Trophoblast cell (in vitro differentiated cells and primary cell): ENCODE results near the gene NR4A3.
A peak's percentile ranks its signal among the peaks of the same experiment; 100 is the strongest.
"Not testable (repeated sequence)": the region's sequence is repeated elsewhere in the genome, so short reads cannot be mapped to it uniquely, and the experiment has no call there.

ENCODE experiments used
- DNase-seq, 2 donors: peaks; one replicate each; pipeline ENCODE4 v3.0.0-alpha.2; 2016
- H2AFZ ChIP-seq: 2 replicates; pipeline ENCODE4 v1.6.1; 2013; ENCODE audit warnings: low read length, moderate library complexity, mild to moderate bottlenecking; ENCODE audit not compliant: insufficient read depth, poor library complexity
- H2AK5ac ChIP-seq: 2 replicates; pipeline ENCODE4 v1.6.1; 2013; ENCODE audit warnings: mild to moderate bottlenecking, low read length
- H2BK120ac ChIP-seq: 2 replicates; pipeline ENCODE4 v1.6.1; 2013; ENCODE audit warnings: low read length, mild to moderate bottlenecking, moderate library complexity; ENCODE audit not compliant: insufficient read depth, poor library complexity
- H2BK12ac ChIP-seq: 2 replicates; pipeline ENCODE4 v1.6.1; 2013; ENCODE audit warnings: mild to moderate bottlenecking, low read length, moderate library complexity
- H2BK5ac ChIP-seq: 2 replicates; pipeline ENCODE4 v1.6.1; 2013; ENCODE audit warnings: low read length, low read depth, moderate library complexity, mild to moderate bottlenecking; ENCODE audit not compliant: poor library complexity
- H3K14ac ChIP-seq: 2 replicates; pipeline ENCODE4 v1.6.1; 2013; ENCODE audit warnings: mild to moderate bottlenecking, low read length
- H3K18ac ChIP-seq: 2 replicates; pipeline ENCODE4 v1.6.1; 2013; ENCODE audit warnings: mild to moderate bottlenecking, low read length
- H3K23ac ChIP-seq: 2 replicates; pipeline ENCODE4 v1.6.1; 2013; ENCODE audit warnings: low read length
- H3K27ac ChIP-seq: 2 replicates; pipeline ENCODE4 v1.5.1; 2013; ENCODE audit warnings: low read depth, mild to moderate bottlenecking, inconsistent platforms, low read length, moderate library complexity
- H3K27me3 ChIP-seq: 2 replicates; pipeline ENCODE4 v1.6.1; 2013; ENCODE audit warnings: inconsistent platforms, mild to moderate bottlenecking, low read length, moderate library complexity; ENCODE audit not compliant: insufficient read depth
- H3K36me3 ChIP-seq, 2 experiments: 1 replicate in 1 of 2; 2 replicates in 1 of 2; pipeline ENCODE4 v1.6.1; 2013; ENCODE audit warnings: low read length in 2 of 2, mild to moderate bottlenecking in 2 of 2, moderate library complexity in 1 of 2; ENCODE audit not compliant: insufficient read depth in 2 of 2, control insufficient read depth in 1 of 2
- H3K4ac ChIP-seq: 2 replicates; pipeline ENCODE4 v1.6.1; 2013; ENCODE audit warnings: low read depth, mild to moderate bottlenecking, low read length, moderate library complexity
- H3K4me1 ChIP-seq, 2 experiments: 1 replicate in 1 of 2; 2 replicates in 1 of 2; pipeline ENCODE4 v1.6.1; 2013; ENCODE audit warnings: low read length in 2 of 2, mild to moderate bottlenecking in 2 of 2, moderate library complexity in 1 of 2; ENCODE audit not compliant: insufficient read depth in 2 of 2, control insufficient read depth in 1 of 2
- H3K4me2 ChIP-seq: 2 replicates; pipeline ENCODE4 v1.6.1; 2013; ENCODE audit warnings: inconsistent platforms, mild to moderate bottlenecking, low read length, moderate library complexity
- H3K4me3 ChIP-seq: 2 replicates; pipeline ENCODE4 v1.5.1; 2013; ENCODE audit warnings: mild to moderate bottlenecking, low read depth, low read length, inconsistent platforms
- H3K79me1 ChIP-seq: one replicate; pipeline ENCODE4 v1.6.1; 2013; ENCODE audit warnings: low read length
- H3K79me2 ChIP-seq: 2 replicates; pipeline ENCODE4 v1.6.1; 2013; ENCODE audit warnings: low read length, mild to moderate bottlenecking; ENCODE audit not compliant: control insufficient read depth, insufficient read depth, poor library complexity
- H3K9ac ChIP-seq: 2 replicates; pipeline ENCODE4 v1.6.1; 2013; ENCODE audit warnings: mild to moderate bottlenecking, low read length
- H3K9me3 ChIP-seq: 2 replicates; pipeline ENCODE4 v1.6.1; 2013; ENCODE audit warnings: low read depth, mild to moderate bottlenecking, control low read depth, inconsistent platforms, low read length; ENCODE audit not compliant: insufficient read depth
- H4K12ac ChIP-seq: 2 replicates; pipeline ENCODE4 v1.6.1; 2013; ENCODE audit warnings: low read depth, mild to moderate bottlenecking, low read length, moderate library complexity
- H4K8ac ChIP-seq: 2 replicates; pipeline ENCODE4 v1.6.1; 2013; ENCODE audit warnings: low read depth, mild to moderate bottlenecking, low read length, moderate library complexity
- H4K91ac ChIP-seq: one replicate; pipeline ENCODE4 v1.6.1; 2013; ENCODE audit warnings: low read depth, mild to moderate bottlenecking, low read length, moderate library complexity
- WGBS: extraction: QIAGEN DNeasy Blood & Tissue Kit; methylation state at CpG from one replicate; pipeline ENCODE4 v1.1.7; 2013; ENCODE audit warnings: missing lambda C conversion rate; ENCODE audit not compliant: insufficient read length, insufficient coverage; ENCODE audit errors: extremely low coverage; 5-methylcytosine and 5-hydroxymethylcytosine counted together

Gene NR4A3

DNA sequence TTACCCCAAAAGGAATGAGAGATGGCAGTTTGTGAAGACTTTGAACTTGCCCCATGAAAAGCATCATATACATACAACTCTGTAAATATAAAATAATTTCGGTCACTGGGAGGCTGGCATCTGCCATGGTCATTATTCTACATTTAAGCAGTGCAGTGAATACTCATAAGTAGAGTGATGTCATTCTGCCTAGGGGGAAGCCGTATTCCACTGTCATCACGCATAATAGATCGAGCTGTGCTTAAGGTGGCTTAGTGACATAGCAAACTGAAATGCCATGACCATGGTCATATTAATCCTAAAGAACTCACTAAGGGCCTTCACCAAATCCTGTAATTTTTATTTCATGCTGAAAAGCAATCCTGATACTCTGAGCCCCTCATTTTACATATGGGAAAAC, 42.4 kb upstream of the NR4A3 start:
- Histone ChIP-seq H3K27me3 (no peaks in the 10 kb centered on the region), H3K36me3 (no peaks in the 10 kb centered on the region), H4K12ac (no peak overlapping the region), H2BK12ac (no peak overlapping the region), H2AFZ (no peak overlapping the region), H2BK120ac (no peak overlapping the region), H3K14ac (no peak overlapping the region), H3K79me1 (peaks cover 2% of the 10 kb centered on the region), H3K18ac (no peak overlapping the region), H2BK5ac (no peak overlapping the region), H3K4me2 (no peak overlapping the region), H3K4me1 (peaks cover 6 to 8% of the 10 kb centered on the region in 2 experiments), H3K4ac (no peak overlapping the region), H4K91ac (no peak overlapping the region), H3K23ac (no peak overlapping the region), H3K9me3 (no peaks in the 10 kb centered on the region), H3K9ac (no peak overlapping the region), H4K8ac (no peak overlapping the region), H3K4me3 (no peak overlapping the region), H2AK5ac (no peak overlapping the region), H3K27ac (no peak overlapping the region), H3K79me2 (peaks cover 1% of the 10 kb centered on the region)
- no CpG with 5 or more reads among the region's 4 CpGs for WGBS
- peak; percentile 10 to 41 for DNase-seq

GRCh38 chr9:99782349-99782748, 39.3 kb upstream of the NR4A3 start:
- not testable (repeated sequence) for H3K36me3 ChIP-seq, H3K4me3 ChIP-seq, H3K4ac ChIP-seq, H3K9me3 ChIP-seq, DNase-seq, H4K12ac ChIP-seq, H3K23ac ChIP-seq, H4K91ac ChIP-seq, H3K79me1 ChIP-seq, H2BK5ac ChIP-seq, H3K27ac ChIP-seq, H4K8ac ChIP-seq, H2AFZ ChIP-seq, H2BK12ac ChIP-seq, H3K14ac ChIP-seq, H3K9ac ChIP-seq, H3K4me2 ChIP-seq, H3K18ac ChIP-seq, H2BK120ac ChIP-seq, H3K27me3 ChIP-seq, H3K79me2 ChIP-seq, H2AK5ac ChIP-seq
- H3K4me1 ChIP-seq: peaks cover 11% of the 10 kb centered on the region in 2 experiments
- WGBS: no CpG with 5 or more reads among the region's 5 CpGs

DNA sequence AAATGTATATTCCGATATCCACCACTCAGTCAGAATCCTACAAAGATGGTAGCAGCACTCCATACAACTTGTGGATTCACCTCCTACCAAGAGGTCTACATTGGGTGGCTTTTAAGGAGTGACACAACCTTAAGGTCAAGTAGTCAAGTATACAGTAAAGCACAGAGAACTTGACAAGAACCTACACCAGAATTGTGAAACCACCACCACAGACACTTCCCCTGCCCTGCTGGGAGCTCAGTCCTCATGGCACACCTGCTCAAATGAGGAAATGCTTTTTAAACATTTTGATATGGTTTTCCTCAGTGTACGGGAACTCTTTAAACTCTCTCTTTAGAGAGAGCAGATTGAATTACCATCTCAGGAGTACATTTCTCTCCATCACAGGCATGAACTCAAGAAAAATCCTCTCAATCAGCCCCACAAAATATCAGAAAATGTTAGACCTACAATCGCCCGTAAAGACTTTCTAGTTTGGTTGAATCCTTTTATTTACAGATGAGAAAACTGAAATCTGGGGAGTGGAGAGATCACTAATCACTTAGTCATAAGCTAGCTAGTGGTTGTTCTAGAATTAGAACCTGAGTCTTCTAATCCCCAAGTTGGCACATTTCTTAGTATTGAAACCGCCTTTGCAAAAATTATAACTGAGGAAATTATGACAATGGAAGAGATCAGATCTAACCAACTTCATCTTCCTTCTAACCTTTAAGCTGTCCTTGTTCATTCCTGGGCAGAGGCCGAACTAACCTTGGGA, 38.5 kb upstream of the NR4A3 start:
- Histone ChIP-seq H3K4me1 (peaks cover 11% of the 10 kb centered on the region in 2 experiments), H3K4me2 (no peak overlapping the region)
- WGBS: no CpG with 5 or more reads among the region's 6 CpGs

GRCh38 chr9:99783799-99784198, 37.9 kb upstream of the NR4A3 start:
- Histone ChIP-seq H3K36me3 (no peaks in the 10 kb centered on the region), H4K91ac (no peak overlapping the region), H3K23ac (no peak overlapping the region), H3K14ac (no peak overlapping the region), H3K4ac (no peak overlapping the region), H4K8ac (no peak overlapping the region), H3K4me3 (no peak overlapping the region), H3K27ac (no peak overlapping the region), H2BK5ac (no peak overlapping the region), H2BK120ac (no peak overlapping the region), H3K9me3 (no peaks in the 10 kb centered on the region), H3K27me3 (no peaks in the 10 kb centered on the region), H3K9ac (no peak overlapping the region), H3K4me2 (no peak overlapping the region), H3K4me1 (peaks cover 11% of the 10 kb centered on the region in 2 experiments), H3K18ac (no peak overlapping the region), H2AK5ac (no peak overlapping the region), H3K79me2 (peaks cover 1% of the 10 kb centered on the region), H2BK12ac (no peak overlapping the region), H3K79me1 (peaks cover 2% of the 10 kb centered on the region), H4K12ac (no peak overlapping the region), H2AFZ (no peak overlapping the region)
- no peak for DNase-seq
- no CpG with 5 or more reads among the region's 2 CpGs for WGBS

More for the DNA sequence above, 38.5 kb upstream of the NR4A3 start:
- no peak overlapping the region for H4K91ac ChIP-seq
- H3K14ac ChIP-seq: no peak overlapping the region
- H3K9me3 ChIP-seq: no peaks in the 10 kb centered on the region
- H3K23ac ChIP-seq: no peak overlapping the region
- no peak overlapping the region for H3K27ac ChIP-seq
- H3K27me3 ChIP-seq: no peaks in the 10 kb centered on the region
- H4K12ac ChIP-seq: no peak overlapping the region
- no peak overlapping the region for H2AFZ ChIP-seq
- no peak overlapping the region for H3K9ac ChIP-seq
- no peak overlapping the region for H4K8ac ChIP-seq
- no peaks in the 10 kb centered on the region for H3K36me3 ChIP-seq
- no peak overlapping the region for H3K18ac ChIP-seq
- H3K4me3 ChIP-seq: no peak overlapping the region
- peak overlapping the region; percentile 72 for H2BK12ac ChIP-seq
- H2BK120ac ChIP-seq: peak overlapping the region; percentile 37
- no peak overlapping the region for H3K4ac ChIP-seq
- no peak for DNase-seq
- peaks cover 2% of the 10 kb centered on the region for H3K79me1 ChIP-seq
- no peak overlapping the region for H2AK5ac ChIP-seq
- peak overlapping the region; percentile 59 for H2BK5ac ChIP-seq
- H3K79me2 ChIP-seq: peaks cover 1% of the 10 kb centered on the region
